RPMI7951 (cell line): ENCODE data around the gene HHATL. TPM values are rescaled to one million over a fixed set of nuclear protein-coding genes. Genes with fewer than 3 reads are reported as not detected.

Source experiments
- DNase-seq: peaks from one replicate; pipeline ENCODE4 v3.0.0-alpha.2; 2012; ENCODE audit warnings: low read depth
- total RNA-seq: library from RNA; depleted of rRNA; stranded (reverse); fragments of >200 nt; shearing (Covaris generic); gene quantifications from 2 replicates; pipeline ENCODE4 v1.2.3, GENCODE V29; 2014

The HHATL gene
- total RNA-seq, 1 experiment from 2014 or later: not detected

GRCh38 chr3:42713747-42714146 is 11.1 kb upstream of the HHATL start:
- no peak for DNase-seq

GRCh38 chr3:42712688-42713372 is 10.2 kb upstream of the HHATL start:
- DNase-seq: no peak

DNA sequence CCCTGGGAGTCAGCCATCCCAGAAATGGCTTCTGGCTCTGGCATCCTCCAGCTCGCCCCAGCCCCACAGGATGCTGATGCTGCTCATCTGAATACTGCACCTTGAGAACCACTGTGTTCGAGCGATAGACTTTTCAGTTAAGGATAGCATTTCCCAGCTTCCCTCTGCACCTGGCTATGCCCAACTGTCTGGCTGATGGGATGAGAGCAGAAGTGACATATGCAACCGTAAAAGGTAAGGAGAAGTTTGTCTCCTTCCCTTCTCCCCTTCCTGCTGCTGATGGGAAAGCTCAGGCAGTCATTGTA is 9.7 kb upstream of the HHATL start:
- DNase-seq: no peak

GRCh38 chr3:42711491-42712343 is 9.1 kb upstream of the HHATL start:
- DNase-seq: peak; percentile 10

GRCh38 chr3:42710323-42711021 is 7.9 kb upstream of the HHATL start:
- DNase-seq: no peak

DNA sequence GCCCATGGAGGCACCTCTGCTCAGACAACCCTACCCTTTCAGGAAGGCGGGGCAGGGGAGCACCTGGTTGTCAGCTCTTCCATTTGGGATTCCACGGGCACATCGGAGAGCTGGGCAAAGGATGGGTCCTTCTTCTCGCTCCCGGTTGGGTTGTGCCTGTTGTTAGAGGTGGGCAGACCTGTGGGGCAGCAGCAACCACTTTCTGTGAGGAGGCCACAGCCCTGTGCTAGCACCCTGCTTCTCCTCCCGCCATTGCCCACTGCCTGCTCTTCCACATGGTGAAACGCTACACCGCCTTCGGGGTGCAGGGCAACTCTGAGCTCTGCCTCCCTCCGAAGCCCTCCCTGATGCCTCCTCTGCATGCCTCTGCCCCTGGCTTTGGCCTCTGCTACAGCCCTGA is 7.0 kb upstream of the HHATL start:
- DNase-seq: no peak

- DNase-seq: no peak
Measured at GRCh38 chr3:42708611-42709151, 6.1 kb upstream of the HHATL start.

GRCh38 chr3:42707620-42708355 is 5.2 kb upstream of the HHATL start:
- DNase-seq: no peak

- no peak for DNase-seq
Measured at GRCh38 chr3:42706721-42707619, 4.4 kb upstream of the HHATL start.

- no peak for DNase-seq
Measured at GRCh38 chr3:42705962-42706585, 3.5 kb upstream of the HHATL start.

GRCh38 chr3:42705058-42705767 is 2.6 kb upstream of the HHATL start:
- no peak for DNase-seq

GRCh38 chr3:42704136-42704841 is 1.7 kb upstream of the HHATL start:
- peak; percentile 42 for DNase-seq

DNA sequence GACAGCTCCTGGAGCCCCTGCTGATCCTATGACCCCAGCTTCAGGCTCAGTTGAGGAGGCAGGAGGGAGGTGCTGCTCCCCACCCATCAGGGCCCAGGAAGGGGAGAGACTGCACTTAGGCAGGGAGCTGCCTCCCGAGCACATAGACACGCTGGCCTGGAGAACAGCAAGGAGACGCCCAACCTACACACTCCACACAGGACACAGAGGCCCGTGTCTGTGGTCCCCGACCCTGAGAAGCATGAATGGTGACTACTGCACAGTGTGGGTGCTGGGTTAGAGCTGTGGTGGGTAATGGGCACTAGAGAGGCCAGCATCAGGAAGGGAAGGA is 1.1 kb upstream of the HHATL start:
- DNase-seq: no peak

DNA sequence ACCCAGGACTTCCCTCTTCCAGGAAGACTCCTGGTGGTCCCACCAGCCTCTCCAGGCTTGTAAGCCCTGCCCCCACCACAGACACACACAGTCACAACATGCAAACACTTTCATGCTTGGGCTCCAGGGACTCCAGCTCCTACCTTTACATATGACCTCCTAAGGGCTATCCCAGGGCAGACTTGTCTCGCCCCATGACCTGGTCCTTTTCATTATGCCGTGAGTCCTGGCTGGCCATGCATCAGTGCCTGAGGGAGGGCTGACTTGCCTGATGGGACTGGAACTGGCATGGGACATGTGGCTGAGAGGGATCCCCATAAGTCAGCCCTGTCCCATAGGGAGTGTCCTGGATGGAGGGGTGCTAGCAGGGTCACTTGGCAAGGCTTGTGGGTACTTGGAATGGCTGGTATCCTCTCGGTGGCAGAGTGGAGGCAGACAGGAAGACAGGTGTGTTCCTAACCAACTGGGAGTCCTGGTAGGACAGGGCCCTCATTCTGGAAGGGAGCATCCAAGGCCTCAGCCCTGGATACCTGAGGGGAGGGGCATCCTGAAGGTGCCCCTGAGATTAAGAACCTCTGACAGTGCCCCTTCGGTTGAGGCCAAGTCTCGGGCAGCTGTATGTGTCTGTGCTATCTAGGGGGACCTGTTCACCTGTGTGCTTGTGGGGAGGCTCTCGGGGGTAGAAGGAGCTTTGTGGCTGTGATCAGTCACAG is 540 bp upstream of the HHATL start:
- DNase-seq: no peak

DNA sequence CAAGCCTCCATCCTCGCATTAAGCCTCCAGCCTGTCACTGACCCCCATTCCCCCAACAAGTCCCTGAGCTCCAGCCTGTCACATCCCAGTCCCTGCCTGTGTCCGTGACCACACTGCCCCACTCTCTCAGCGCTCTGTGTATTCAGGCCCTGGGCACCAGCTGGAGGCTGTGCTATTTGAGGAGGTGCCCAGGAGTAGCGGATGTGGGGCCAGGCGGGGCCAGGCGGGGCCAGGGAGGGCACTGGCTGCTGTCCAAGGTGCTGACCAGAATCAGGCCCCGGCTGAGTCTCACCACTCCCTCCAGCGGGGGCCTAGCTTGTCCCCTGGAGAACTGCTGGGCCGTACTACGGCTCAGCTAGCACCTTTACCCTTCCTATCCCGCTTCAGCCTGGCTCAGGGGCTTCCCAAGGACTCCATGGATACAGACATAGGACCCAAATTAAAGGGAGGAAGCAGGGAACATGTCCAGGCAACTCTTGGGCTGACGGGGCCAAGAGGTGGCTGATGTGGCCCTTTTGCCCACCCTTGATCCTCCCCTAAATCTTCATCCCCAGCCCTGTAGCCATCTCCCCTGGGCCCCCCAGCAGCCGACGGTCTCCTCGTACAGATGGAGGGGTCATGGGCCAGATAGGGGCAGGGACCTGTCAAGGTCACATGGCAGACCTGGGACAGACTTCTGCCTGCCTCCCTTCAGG is 1.1 kb downstream of the HHATL start:
- DNase-seq: peak; percentile 65

DNA sequence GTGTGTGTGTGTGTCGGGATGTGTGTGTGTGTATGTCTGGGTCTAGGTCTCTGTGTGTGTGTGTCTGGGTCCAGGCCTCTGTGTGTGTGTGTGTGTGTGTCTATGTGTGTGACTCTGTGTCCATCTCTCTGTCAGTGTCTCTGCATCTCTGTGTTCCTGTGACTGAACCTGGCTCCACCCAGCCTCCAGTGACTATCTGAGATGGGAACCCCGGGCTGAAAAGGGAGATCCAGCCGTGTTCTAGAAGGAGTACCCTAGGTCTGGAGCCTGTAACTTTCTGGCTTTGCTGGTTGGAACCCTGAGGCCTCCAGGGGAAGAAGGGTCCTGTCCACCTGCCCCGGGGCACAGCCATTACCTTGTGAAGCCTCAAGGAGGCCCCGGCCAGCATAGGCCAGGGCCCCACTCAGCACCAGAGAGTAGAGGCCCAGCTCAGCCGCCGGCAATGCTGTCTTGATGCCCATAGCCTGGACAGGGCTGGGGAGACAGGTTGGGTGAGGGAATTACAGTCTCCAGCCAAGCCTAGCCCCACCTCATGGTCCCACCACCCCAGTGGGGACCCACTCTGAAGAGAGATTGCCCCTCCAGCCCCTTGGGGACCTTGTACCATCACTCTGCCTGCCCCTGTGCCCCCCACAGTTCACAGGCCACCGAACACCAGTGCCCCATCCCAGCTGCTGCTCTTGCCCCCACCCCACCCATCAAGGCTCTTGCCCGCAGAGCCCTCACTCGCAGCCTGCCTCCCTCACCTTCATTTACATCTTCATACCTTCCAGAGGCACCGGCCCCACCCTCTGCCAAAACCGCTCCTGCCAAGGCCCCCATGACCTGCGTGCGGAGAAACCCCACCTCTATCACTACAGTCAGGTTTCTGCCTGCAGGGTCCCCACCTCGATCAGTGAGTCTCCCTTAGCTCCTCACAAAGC is 2.0 kb downstream of the HHATL start:
- DNase-seq: no peak

DNA sequence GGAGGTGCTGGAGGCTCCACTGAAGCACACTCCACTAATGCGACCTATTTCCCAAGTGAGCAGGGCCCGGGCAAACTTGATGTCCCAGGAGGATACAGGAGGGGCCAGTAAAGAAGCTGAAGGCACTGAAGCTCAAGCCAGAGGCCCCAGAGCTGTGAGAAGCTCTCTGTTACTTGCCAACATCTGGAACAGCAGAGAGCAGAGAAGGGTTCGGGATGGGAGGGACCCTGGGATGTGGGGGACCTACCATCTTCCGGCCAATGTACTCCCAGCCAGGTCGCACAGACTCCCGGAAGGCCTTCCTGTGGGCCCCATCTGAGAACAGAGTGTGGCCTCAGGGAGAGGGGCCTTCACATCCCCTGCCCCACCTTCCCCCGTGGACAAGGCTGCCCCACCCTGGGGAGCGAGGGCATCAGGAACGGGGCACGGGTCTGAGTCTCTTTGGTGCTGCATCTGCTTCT is 3.1 kb downstream of the HHATL start:
- no peak for DNase-seq
